ENCODE results near the gene HLCS.

The HLCS gene

GRCh38 chr21:36783612-36784374 is 182.7 kb downstream of the HLCS start:
- DNase-seq (ENCODE audit: low spot score) (peak; percentile 60), FAIRE-seq (no peak)

- DNase-seq (ENCODE audit: low spot score) (no peak), FAIRE-seq (no peak)
Observed at GRCh38 chr21:36780861-36781260, 185.6 kb downstream of the HLCS start.

GRCh38 chr21:36776981-36777617 is 189.4 kb downstream of the HLCS start:
- FAIRE-seq (no peak), DNase-seq (ENCODE audit: low spot score) (no peak)

DNA sequence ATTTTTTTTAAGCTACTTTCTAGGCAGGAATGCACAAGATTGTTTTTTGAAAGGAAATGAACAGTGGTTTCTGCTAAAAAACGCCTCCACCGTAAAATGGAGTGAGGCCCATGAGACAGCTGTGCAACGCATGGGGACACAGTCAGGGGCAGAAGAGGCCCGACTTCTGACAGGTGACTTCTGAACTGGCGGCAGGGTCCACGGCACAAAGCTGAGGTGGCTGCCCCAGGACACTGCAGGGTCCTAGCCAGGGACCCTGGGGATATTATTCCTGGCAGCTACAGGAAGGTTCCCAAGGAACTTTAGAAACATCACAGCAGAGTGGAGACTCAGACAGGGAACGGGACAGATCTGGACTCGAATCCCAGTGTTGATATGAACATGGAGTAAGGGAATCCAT is 192.5 kb downstream of the HLCS start:
- FAIRE-seq: no peak
- no peak for DNase-seq (ENCODE audit: low spot score)

DNA sequence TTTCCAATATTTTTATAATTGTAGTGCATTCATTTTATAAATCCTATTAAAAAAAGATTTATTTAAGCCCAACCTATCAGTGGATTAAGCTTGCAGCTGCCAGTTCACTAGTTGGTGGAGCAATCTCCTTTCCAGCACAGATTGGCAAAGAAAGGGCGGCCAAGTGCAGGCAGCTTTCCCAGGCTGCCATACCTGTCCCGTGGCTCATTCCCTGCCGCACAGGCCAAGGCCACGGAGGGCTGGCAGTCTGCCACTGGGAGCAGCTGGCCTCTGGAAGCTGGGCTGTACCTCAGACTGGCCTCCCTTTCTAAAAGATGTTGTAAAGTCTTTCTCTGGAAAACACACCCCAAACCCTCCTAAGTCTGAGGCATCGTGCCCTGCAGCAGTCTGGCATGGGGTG is 193.4 kb downstream of the HLCS start:
- DNase-seq (ENCODE audit: low spot score) (peak; percentile 22), FAIRE-seq (no peak)

DNA sequence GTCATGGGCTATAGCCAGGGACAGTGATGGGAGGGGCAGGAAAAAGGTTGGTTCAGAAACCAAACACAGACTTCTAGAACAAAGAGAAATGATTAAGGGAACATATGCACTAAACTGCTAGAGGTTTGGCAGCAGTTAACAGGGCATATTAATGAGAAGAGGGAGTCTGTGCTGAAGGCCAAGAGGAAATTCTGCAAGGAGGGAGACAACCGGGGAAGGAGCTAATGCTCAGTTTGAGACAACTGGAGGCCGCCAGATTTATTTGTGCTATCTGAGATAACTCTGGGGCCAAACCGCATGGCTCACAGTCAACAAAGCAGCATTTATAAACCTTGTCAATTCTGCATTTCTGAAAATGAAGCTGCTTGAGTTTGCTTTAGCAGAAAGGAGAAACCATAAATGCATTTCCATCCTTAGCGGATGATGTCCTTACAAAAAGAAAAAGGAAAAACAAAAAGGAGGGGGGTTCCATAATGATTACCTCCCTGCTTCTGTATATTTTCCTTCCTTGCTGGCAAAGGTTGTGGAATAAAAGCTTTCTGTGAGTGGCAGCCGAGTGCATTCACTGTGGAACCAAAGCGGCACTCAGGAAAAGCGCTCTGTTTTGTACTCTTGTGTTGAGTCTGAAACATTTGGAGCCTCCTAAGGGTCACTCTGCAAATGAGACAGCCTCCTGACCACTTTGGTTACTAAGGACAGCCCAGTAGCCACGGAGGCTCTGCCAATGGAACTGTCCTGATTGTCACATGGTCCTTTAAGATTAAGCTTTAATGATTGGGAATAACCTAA is 197.2 kb downstream of the HLCS start:
- FAIRE-seq (no peak), DNase-seq (ENCODE audit: low spot score) (no peak)

GRCh38 chr21:36768496-36768895 is 198.0 kb downstream of the HLCS start:
- no peak for DNase-seq (ENCODE audit: low spot score)
- no peak for FAIRE-seq

GRCh38 chr21:36767096-36767495 is 199.4 kb downstream of the HLCS start:
- FAIRE-seq (no peak), DNase-seq (ENCODE audit: low spot score) (no peak)

- DNase-seq (ENCODE audit: low spot score) (no peak), FAIRE-seq (no peak)
Observed at GRCh38 chr21:36766511-36766910, 200.0 kb downstream of the HLCS start.

DNA sequence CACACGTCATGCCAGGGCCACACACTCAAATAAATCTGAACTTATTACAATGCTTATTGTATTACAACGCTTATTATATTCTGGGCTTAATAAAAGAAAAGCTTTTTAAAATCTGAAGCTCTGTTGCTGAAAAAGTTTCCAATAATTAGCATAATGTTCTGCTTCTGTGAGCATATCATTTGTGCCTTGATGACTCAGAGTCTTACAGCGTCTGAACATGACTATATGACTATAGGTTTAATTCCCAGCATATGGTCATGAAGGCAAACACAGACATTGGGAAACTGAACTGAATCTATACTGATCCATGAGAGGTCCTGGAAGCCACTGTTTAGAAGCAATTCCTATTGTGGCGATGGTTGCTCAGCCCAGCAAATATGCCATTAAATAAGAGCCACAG is 201.2 kb downstream of the HLCS start:
- no peak for DNase-seq (ENCODE audit: low spot score)
- FAIRE-seq: no peak

DNA sequence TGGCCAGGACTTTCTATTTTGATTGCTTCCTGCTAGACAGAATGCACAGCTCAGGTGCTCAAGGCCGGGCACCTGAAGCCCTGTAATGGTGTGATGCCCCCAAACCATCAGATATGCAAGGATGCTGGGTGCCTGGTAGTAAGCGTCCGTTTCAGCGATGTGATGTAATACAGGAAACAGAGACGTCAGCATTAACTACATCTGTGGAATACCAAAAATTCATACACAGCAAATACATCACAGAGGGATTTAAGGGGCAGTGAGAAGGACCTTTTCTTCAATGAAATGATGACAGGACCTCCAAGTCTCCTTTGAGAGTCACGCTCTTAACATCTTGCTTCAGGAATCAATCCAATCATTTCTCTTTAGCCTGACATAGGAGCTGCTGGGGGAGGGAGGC is 203.2 kb downstream of the HLCS start:
- FAIRE-seq: no peak
- DNase-seq (ENCODE audit: low spot score): no peak

DNA sequence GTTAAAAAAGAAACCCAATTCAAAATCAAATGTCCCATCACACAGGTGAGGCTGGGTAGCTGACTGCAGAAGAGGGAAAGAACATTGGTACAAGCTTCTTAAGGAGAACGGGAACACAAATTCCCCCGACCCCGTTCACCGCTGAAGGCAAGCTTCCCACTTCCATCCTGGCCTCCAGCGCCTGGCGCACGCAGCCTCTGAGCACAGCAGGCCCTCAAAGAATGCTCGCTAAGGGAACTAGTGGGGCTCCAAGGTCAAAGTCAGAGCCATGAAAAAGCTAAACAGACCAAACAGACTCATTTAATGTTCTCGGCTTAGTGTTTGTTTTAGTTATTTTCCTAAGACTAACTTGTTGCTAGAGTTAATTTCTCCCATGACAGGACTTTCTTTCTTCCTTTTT is 203.8 kb downstream of the HLCS start:
- DNase-seq (ENCODE audit: low spot score) (no peak), FAIRE-seq (no peak)

GRCh38 chr21:36761685-36762084 is 204.8 kb downstream of the HLCS start:
- FAIRE-seq (no peak), DNase-seq (ENCODE audit: low spot score) (no peak)

- FAIRE-seq (no peak), DNase-seq (ENCODE audit: low spot score) (no peak)
Observed at GRCh38 chr21:36759348-36760083, 207.0 kb downstream of the HLCS start.

GRCh38 chr21:36757196-36757595 is 209.3 kb downstream of the HLCS start:
- DNase-seq (ENCODE audit: low spot score) (no peak), FAIRE-seq (no peak)

DNA sequence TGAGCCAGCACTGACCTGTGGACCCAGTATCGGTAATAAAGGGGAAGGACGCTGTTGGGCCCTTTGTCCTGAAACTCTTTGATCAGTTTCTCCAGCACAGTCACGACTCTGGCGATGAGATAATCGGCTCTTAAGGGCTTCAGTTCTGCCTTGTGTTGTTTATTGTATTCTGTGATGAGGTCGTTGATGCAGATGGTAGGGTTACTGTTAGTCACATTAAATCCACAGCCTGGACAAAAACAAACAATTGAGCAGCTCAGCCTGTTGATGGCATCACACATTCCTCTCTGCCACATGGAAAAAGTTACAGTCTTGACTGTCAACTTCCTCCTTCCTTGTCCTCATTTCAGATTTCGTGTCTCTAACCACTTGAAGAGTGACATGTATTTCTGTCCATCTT is 209.9 kb downstream of the HLCS start:
- no peak for DNase-seq (ENCODE audit: low spot score)
- no peak for FAIRE-seq

DNA sequence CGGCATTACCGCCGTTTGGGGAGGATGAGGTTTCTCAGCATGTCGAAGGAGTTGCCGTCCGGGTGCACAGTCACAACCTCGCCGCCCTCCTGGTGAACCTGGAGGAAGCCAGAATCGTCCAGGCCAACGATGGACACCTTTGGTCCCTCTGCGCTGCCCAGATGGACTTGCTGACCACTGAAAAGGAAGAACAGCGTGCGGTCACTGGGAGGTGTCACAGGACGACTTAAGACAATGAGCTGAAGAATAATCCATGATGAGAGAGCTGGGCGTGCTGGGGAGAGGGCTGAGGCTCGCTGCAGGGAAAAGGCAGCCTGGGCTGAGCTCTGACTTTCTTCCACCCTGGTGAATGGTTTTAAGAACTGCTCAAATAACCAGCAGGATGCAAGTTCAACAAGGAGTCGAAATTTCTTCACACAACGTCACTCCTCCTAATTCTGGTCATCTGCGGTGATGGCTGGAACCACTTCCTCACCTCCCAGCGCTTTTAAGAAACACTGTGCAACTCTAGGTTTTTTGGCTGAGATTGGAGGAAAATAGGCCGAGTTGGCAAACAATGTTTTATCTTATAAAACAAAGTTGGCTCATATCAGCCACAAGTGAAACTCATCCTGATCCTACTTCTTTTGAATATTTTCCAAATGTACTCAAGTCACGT is 212.1 kb downstream of the HLCS start:
- FAIRE-seq: no peak
- DNase-seq (ENCODE audit: low spot score): no peak

GRCh38 chr21:36753556-36753955 is 212.9 kb downstream of the HLCS start:
- DNase-seq (ENCODE audit: low spot score) (no peak), FAIRE-seq (no peak)

- FAIRE-seq: no peak
- DNase-seq (ENCODE audit: low spot score): no peak
Observed at GRCh38 chr21:36751383-36751782, 215.1 kb downstream of the HLCS start.

DNA sequence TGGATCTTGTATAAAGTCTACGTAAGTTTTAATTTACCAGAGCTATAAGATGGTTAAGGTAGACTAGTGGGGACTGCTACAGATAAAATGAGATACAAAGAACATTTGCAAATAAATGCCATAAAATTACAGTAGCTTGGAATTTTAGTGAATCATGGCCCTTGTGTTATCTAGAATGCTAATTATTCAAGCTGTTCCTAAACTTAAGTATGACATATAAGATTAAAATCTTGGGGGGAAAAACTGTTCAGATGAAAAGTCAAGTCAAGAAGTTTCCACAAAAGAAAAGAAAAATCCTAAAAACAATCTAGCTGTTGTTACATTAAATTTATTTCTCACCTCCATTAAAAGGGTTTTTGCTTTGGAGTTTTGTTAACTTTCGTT is 215.9 kb downstream of the HLCS start:
- FAIRE-seq (no peak), DNase-seq (ENCODE audit: low spot score) (no peak)

DNA sequence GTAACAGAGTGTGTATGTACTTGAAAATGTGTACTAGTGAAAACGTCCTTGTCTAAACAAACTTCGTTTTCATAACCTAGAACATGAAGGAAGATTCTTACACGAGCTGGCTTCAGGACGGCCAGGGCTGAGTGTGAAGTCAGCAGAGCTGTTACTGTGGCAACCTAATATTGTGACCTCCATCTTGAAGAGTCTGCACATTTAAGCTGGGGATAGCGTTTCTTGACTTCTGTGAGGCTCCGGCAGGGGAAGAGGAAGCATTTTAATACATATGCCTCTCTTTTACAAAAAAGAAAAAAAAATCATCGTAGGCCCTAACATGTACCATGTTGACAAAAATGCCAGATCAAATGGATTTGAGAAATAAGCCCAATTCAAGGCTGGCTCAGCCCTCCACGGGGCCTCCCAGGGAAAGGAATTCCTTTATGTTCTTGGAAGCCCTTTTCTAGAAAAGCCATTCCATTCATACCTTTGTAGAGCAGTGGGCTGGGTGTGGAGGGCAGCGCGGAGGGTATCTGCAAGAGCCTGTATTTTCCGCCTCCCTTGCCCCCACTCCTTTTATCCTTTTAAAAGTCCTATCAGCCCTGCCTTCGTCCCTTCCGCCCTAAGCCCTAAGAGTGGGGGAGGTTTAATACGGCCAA is 216.4 kb downstream of the HLCS start:
- no peak for DNase-seq (ENCODE audit: low spot score)
- FAIRE-seq: no peak

All from urothelium cell line (cell line).